Measurements from ENCODE around the gene ARMCX2.

DNA sequence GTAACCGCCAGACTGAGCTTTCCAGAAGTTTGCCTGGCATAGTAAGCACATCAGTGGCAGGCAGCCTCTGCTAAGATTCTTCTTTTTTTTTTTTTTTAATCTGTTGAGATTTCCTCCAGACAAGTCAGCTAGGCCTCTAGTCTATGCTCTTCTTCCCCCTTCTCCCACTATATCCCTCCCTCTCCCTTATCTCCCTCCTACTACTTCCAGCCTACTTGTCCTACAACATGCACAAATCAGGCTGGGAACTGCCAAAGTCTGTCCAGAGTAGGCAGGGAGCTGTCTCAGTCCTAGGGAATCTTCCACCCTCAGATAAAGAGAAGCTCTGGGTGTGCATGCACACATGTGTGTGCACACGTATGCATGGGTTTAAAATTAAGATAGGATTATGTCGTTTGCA is 49.7 kb upstream of the ARMCX2 start:
- TF ChIP-seq, protein P1, sequence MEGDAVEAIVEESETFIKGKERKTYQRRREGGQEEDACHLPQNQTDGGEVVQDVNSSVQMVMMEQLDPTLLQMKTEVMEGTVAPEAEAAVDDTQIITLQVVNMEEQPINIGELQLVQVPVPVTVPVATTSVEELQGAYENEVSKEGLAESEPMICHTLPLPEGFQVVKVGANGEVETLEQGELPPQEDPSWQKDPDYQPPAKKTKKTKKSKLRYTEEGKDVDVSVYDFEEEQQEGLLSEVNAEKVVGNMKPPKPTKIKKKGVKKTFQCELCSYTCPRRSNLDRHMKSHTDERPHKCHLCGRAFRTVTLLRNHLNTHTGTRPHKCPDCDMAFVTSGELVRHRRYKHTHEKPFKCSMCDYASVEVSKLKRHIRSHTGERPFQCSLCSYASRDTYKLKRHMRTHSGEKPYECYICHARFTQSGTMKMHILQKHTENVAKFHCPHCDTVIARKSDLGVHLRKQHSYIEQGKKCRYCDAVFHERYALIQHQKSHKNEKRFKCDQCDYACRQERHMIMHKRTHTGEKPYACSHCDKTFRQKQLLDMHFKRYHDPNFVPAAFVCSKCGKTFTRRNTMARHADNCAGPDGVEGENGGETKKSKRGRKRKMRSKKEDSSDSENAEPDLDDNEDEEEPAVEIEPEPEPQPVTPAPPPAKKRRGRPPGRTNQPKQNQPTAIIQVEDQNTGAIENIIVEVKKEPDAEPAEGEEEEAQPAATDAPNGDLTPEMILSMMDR (IDR thresholded peaks at IDR 0.05; ENCODE audit: insufficient read depth, low read length, poor library complexity, severe bottlenecking) = no peak
- TF ChIP-seq EZH2phosphoT487 (conservative IDR thresholded peaks at IDR 0.05; ENCODE audit: low read length) = no peak

Measured in SU-DHL-6 (cell line).